NT2/D1 (cell line): ENCODE measurements around the gene MAGED2.
"Not testable (repeated sequence)": the region's sequence is repeated elsewhere in the genome, so short reads cannot be mapped to it uniquely, and the experiment has no call there.

Experiments
- DNase-seq: peaks from one replicate; pipeline ENCODE4 v3.0.0-alpha.2; 2011; ENCODE audit warnings: low read depth, low spot score
- H3K27me3 ChIP-seq: 2 replicates; pipeline ENCODE4 v1.6.0; 2011; ENCODE audit warnings: mild to moderate bottlenecking; ENCODE audit not compliant: insufficient read length, insufficient read depth
- H3K36me3 ChIP-seq: 2 replicates; pipeline ENCODE4 v1.6.1; 2011; ENCODE audit warnings: mild to moderate bottlenecking, low read length, mixed read lengths; ENCODE audit not compliant: insufficient read depth, insufficient read length
- H3K4me1 ChIP-seq: 2 replicates; pipeline ENCODE4 v1.5.1; 2011; ENCODE audit not compliant: insufficient read depth, insufficient read length
- H3K4me3 ChIP-seq: 2 replicates; pipeline ENCODE4 v1.5.1; 2011; ENCODE audit warnings: low read depth; ENCODE audit not compliant: insufficient read length
- H3K9ac ChIP-seq: 2 replicates; pipeline ENCODE4 v1.6.0; 2011; ENCODE audit warnings: low read depth; ENCODE audit not compliant: insufficient read length
- H3K9me3 ChIP-seq: 2 replicates; pipeline ENCODE4 v1.5.1; 2011; ENCODE audit warnings: mild to moderate bottlenecking, low read length; ENCODE audit not compliant: insufficient read depth
- SUZ12 ChIP-seq: IDR thresholded peaks from 2 replicates; pipeline ENCODE4 v1.6.1; 2011; ENCODE audit not compliant: insufficient read length, insufficient read depth; ENCODE audit errors: extremely low read depth
- YY1 ChIP-seq: IDR thresholded peaks from 2 replicates; pipeline ENCODE4 v1.6.1; 2011; ENCODE audit not compliant: insufficient read length, insufficient read depth
- ZNF274 ChIP-seq: IDR thresholded peaks from 2 replicates; pipeline ENCODE4 v1.6.1; 2011; ENCODE audit warnings: mild to moderate bottlenecking, low read depth, low read length

MAGED2 gene

GRCh38 chrX:54820737-54821136, 13.2 kb downstream of the MAGED2 start:
- TF ChIP-seq SUZ12, result no peak
- TF ChIP-seq YY1, result no peak
- no peak for TF ChIP-seq ZNF274
- H3K9me3 ChIP-seq, result no peaks in the 10 kb centered on the region
- H3K9ac ChIP-seq, result no peak overlapping the region
- H3K36me3 ChIP-seq, result peaks cover 11% of the 10 kb centered on the region
- H3K4me3 ChIP-seq, result no peak overlapping the region
- no peaks in the 10 kb centered on the region for H3K4me1 ChIP-seq
- H3K27me3 ChIP-seq, result no peaks in the 10 kb centered on the region
- DNase-seq, result no peak

GRCh38 chrX:54821310-54821709, 13.8 kb downstream of the MAGED2 start:
- H3K36me3 ChIP-seq, result peaks cover 6% of the 10 kb centered on the region
- no peaks in the 10 kb centered on the region for H3K9me3 ChIP-seq
- TF ChIP-seq YY1, result no peak
- TF ChIP-seq SUZ12, result no peak
- TF ChIP-seq ZNF274, result no peak

GRCh38 chrX:54824195-54824594, 16.6 kb downstream of the MAGED2 start:
- no peak for DNase-seq
- no peaks in the 10 kb centered on the region for H3K27me3 ChIP-seq
- H3K9ac ChIP-seq, result no peak overlapping the region
- no peaks in the 10 kb centered on the region for H3K9me3 ChIP-seq
- no peak for TF ChIP-seq SUZ12
- TF ChIP-seq ZNF274, result no peak
- no peak for TF ChIP-seq YY1
- no peaks in the 10 kb centered on the region for H3K36me3 ChIP-seq
- H3K4me3 ChIP-seq, result no peak overlapping the region
- no peaks in the 10 kb centered on the region for H3K4me1 ChIP-seq

More at GRCh38 chrX:54821310-54821709, 13.8 kb downstream of the MAGED2 start:
- Histone ChIP-seq H3K9ac (no peak overlapping the region), H3K4me1 (no peaks in the 10 kb centered on the region), H3K4me3 (no peak overlapping the region), H3K27me3 (no peaks in the 10 kb centered on the region)
- DNase-seq, result no peak

GRCh38 chrX:54824722-54825121, 17.2 kb downstream of the MAGED2 start:
- no peaks in the 10 kb centered on the region for H3K4me1 ChIP-seq
- no peaks in the 10 kb centered on the region for H3K9me3 ChIP-seq
- H3K36me3 ChIP-seq, result no peaks in the 10 kb centered on the region
- no peaks in the 10 kb centered on the region for H3K27me3 ChIP-seq
- TF ChIP-seq ZNF274 (no peak), YY1 (no peak), SUZ12 (no peak)
- no peak for DNase-seq
- H3K9ac ChIP-seq, result no peak overlapping the region
- H3K4me3 ChIP-seq, result no peak overlapping the region

- H3K4me1 ChIP-seq, result no peaks in the 10 kb centered on the region
- no peaks in the 10 kb centered on the region for H3K9me3 ChIP-seq
- TF ChIP-seq SUZ12, result no peak
- TF ChIP-seq YY1, result no peak
- no peak for TF ChIP-seq ZNF274
- H3K27me3 ChIP-seq, result no peaks in the 10 kb centered on the region
- H3K36me3 ChIP-seq, result no peaks in the 10 kb centered on the region
- no peak overlapping the region for H3K9ac ChIP-seq
- DNase-seq, result no peak
- no peak overlapping the region for H3K4me3 ChIP-seq
Observed at GRCh38 chrX:54825716-54826438, 18.3 kb downstream of the MAGED2 start.

GRCh38 chrX:54826598-54826997, 19.1 kb downstream of the MAGED2 start:
- H3K27me3 ChIP-seq, result no peaks in the 10 kb centered on the region
- no peaks in the 10 kb centered on the region for H3K36me3 ChIP-seq
- no peak for DNase-seq
- H3K9ac ChIP-seq, result no peak overlapping the region
- H3K4me3 ChIP-seq, result no peak overlapping the region
- no peaks in the 10 kb centered on the region for H3K9me3 ChIP-seq
- TF ChIP-seq ZNF274 (no peak), SUZ12 (no peak), YY1 (no peak)
- no peaks in the 10 kb centered on the region for H3K4me1 ChIP-seq

- Histone ChIP-seq H3K9ac (no peak overlapping the region), H3K36me3 (no peaks in the 10 kb centered on the region), H3K9me3 (no peaks in the 10 kb centered on the region), H3K4me1 (peaks cover 4% of the 10 kb centered on the region), H3K27me3 (no peaks in the 10 kb centered on the region), H3K4me3 (no peak overlapping the region)
- TF ChIP-seq SUZ12, result no peak
- TF ChIP-seq ZNF274, result no peak
- no peak for TF ChIP-seq YY1
- DNase-seq, result no peak
Observed at GRCh38 chrX:54838583-54838982, 31.0 kb downstream of the MAGED2 start.

GRCh38 chrX:54841184-54841874, 33.8 kb downstream of the MAGED2 start:
- H3K4me3 ChIP-seq, H3K9me3 ChIP-seq, H3K27me3 ChIP-seq, H3K4me1 ChIP-seq, DNase-seq, H3K36me3 ChIP-seq: not testable (repeated sequence)
- H3K9ac ChIP-seq, result peak overlapping the region; percentile 10
